ENCODE results near the gene LUZP1. TPM values are rescaled to one million over a fixed set of nuclear protein-coding genes. Genes with fewer than 3 reads are reported as not detected.

Gene LUZP1
- total RNA-seq, 1 experiment from 2014 or later = 17.0 TPM

DNA sequence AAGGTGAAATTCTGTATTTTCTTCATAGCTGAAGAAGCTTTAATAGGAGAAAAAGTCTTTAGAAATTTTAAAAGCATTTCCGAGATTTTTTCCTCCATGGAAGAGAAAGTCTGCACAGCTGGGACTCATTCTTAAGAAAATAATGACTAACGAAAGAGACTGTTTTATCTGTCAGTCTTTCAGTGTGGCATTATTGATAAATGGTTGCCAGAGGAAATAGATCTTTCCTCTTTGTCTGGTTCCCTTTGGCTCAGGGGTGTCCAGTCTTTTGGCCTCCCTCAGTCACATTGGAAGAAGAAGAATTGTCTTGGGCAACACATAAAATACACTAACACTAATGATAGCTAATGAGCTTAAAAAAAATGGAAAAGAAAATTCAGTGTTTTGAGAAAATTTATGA is 99.5 kb downstream of the LUZP1 start:
- in situ Hi-C loops (cut with HindIII; ENCODE audit: low pct_unique_long_range_greater_than_20kb, low sequenced_read_pairs) = no loop called here
- DNase-seq (ENCODE audit: low read depth) = no peak

- no peak for DNase-seq (ENCODE audit: low read depth)
- in situ Hi-C loops (cut with HindIII; ENCODE audit: low pct_unique_long_range_greater_than_20kb, low sequenced_read_pairs) = no loop called here
Measured at GRCh38 chr1:23066075-23066474, 102.6 kb downstream of the LUZP1 start.

- no peak for DNase-seq (ENCODE audit: low read depth)
- in situ Hi-C loops (cut with HindIII; ENCODE audit: low pct_unique_long_range_greater_than_20kb, low sequenced_read_pairs) = no loop called here
Measured at GRCh38 chr1:23065385-23065784, 103.3 kb downstream of the LUZP1 start.

DNA sequence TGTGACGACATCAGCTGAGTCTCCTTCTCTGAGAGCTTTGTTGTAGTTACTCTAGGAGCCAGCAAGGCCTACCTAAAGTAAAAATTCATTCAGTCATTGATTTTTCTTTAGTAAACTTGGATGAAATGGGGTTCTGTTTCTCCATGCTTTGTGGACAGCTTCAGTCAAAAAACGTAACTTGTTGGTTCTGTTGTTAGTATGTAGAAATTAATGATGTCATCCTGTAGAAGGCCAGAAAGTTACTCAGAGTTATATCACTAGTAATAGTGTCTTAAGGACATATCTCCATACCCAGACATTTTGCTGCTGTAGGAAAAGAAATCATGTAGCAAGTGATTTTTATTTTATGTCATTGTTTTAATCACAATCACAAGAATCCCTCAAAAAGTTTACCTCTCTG is 106.4 kb downstream of the LUZP1 start:
- no peak for DNase-seq (ENCODE audit: low read depth)
- in situ Hi-C loops (cut with HindIII; ENCODE audit: low pct_unique_long_range_greater_than_20kb, low sequenced_read_pairs) = no loop called here

DNA sequence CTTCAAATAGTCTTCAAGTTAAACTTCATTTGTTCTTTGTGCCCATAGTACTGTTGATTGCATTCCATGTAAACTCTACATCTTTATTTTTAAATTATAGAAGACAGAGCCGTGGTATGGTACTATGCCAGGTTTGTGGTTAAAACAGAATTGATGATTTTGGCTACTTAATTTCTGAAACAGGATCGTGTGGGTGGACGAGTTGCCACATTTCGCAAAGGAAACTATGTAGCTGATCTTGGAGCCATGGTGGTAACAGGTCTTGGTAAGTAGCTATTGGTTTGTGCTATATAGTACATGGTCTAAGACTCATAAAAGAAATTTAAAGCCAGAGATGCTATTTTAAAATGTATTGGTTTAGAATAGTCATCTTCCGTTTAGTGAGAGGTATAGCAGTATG is 111.4 kb downstream of the LUZP1 start:
- in situ Hi-C loops (cut with HindIII; ENCODE audit: low pct_unique_long_range_greater_than_20kb, low sequenced_read_pairs) = no loop called here
- DNase-seq (ENCODE audit: low read depth) = no peak

DNA sequence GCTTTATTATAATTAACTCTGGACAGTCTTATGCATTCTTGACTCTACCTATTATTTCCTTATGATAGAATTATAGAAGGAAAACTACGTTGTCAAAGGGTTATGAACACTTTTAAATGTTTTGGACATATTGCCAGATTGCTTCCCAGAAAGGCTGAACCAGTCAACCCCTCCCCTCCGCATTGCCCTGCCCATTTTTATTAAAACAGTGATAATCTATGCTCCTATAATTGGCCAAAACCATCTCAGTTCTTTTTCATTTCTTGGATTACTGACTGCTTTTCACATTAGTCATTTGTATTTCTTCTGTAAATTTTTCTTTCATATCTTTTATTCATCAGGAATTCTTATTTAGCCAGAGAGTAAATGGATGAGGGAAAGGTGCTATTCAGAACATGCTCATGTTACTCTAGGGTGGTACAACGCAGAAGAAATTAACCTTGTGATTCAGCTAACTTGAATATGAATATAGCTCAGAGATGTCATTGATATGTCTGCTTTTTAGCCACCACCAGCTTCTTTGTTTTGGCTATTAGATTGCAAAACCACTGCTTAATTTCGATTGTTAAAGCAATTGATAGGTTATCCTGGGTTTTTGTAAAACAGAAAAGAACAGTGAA is 117.3 kb downstream of the LUZP1 start:
- in situ Hi-C loops (cut with HindIII; ENCODE audit: low pct_unique_long_range_greater_than_20kb, low sequenced_read_pairs) = no loop called here
- DNase-seq (ENCODE audit: low read depth) = no peak

DNA sequence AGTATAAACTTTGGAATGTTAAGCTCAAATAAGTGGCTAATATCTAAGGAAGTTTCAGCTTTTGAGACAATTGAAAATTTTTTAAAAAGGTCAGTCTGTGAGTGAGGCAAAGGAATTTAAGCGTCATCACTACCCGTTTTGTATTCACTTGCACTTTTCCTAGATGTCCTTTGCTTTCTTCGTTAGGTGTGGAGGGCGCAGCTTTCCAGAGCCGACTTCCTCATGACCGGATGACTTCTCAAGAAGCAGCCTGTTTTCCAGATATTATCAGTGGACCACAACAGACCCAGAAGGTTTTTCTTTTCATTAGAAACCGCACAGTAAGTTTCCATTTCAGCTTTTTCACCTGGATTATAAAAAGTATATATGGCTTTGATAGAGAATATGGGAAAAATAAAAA is 118.5 kb downstream of the LUZP1 start:
- in situ Hi-C loops (cut with HindIII; ENCODE audit: low pct_unique_long_range_greater_than_20kb, low sequenced_read_pairs) = no loop called here

GRCh38 chr1:23044035-23044434 is 124.6 kb downstream of the LUZP1 start:
- in situ Hi-C loops (cut with HindIII; ENCODE audit: low pct_unique_long_range_greater_than_20kb, low sequenced_read_pairs) = no loop called here
- no peak for DNase-seq (ENCODE audit: low read depth)

More for the DNA sequence above, 118.5 kb downstream of the LUZP1 start:
- no peak for DNase-seq (ENCODE audit: low read depth)

DNA sequence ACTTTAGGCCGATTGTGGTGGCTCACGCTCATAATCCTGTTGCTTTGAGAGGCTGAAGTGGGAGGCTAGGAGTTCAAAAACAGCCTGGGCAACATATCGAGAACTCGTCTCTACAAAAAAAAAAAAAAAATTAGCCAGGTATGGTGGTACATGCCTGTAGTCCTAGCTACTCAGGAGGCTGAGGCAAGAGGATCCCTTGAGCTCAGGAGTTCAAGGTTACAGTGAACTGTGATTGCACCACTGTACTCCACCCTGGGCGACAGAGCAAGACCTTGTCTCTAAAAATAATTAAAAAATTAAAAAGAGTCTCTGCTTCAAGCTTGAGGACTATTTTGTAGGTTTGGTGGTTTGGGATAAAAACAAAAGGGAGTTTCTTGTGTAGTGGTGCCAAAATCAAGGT is 128.1 kb downstream of the LUZP1 start:
- in situ Hi-C loops (cut with HindIII; ENCODE audit: low pct_unique_long_range_greater_than_20kb, low sequenced_read_pairs) = no loop called here
- DNase-seq (ENCODE audit: low read depth) = no peak

DNA sequence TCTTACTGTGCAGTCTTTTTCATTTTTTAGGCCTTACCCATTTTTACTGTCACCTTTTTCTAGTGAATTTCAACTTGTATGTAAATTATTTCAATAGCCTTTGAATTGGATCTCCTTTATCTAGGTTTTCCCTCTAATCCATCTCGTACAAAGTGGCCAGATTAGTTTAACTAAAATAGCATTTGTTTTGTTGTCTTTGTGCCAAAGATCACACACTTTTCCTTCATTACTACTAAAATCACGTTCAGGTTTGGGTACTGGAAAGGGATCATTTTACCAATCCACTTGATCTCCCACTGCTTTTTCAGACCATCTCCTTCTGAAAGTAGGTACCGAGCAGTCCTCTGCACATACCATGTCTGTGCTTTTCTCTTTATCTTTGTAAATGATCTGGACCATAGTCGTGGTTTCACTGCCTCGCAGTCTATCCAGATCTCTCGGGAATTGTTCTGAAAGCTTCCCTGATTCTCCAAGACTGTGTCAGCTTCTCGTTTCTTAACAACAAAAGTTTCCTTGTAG is 129.3 kb downstream of the LUZP1 start:
- in situ Hi-C loops (cut with HindIII; ENCODE audit: low pct_unique_long_range_greater_than_20kb, low sequenced_read_pairs) = no loop called here

GRCh38 chr1:23037081-23037740 is 131.4 kb downstream of the LUZP1 start:
- no peak for DNase-seq (ENCODE audit: low read depth)
- in situ Hi-C loops (cut with HindIII; ENCODE audit: low pct_unique_long_range_greater_than_20kb, low sequenced_read_pairs) = no loop called here

More for the DNA sequence above, 129.3 kb downstream of the LUZP1 start:
- no peak for DNase-seq (ENCODE audit: low read depth)

DNA sequence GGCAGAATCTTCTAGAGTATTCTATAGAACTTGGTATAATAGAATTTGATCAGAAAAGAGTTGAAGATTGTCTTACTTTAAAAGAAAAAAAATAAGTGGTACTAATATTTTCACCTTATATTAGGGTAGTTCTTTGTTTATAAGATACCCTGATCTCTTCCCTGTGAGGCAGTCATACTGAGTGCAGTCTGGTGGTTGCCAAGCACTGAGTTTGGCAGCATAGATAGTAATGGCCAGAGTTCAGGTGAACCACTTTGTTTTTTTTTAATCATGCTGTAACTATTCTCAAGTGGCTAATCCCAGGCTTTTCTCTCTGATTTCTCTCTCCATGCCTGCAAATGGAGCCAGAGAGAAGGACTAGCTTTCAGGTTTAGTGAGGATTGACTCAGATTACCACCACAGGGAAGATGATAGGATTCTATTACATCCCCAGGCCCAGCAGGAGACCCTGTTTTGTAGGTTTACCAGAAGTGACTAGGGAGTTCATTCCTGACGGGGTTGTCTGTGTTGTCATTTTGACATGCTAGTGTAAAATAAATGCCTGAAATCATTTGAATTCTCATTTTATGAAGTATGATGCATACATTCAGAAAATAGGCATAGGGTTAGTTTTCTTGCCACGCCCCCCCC is 132.7 kb downstream of the LUZP1 start:
- in situ Hi-C loops (cut with HindIII; ENCODE audit: low pct_unique_long_range_greater_than_20kb, low sequenced_read_pairs) = no loop called here

More for the DNA sequence above, 132.7 kb downstream of the LUZP1 start:
- DNase-seq (ENCODE audit: low read depth) = no peak

Other genes starting within 250 kb of the LUZP1 start
- gene LACTBL1, start 196.0 kb downstream of the LUZP1 start, total RNA-seq (2014; rRNA removed; shearing (Covaris generic); ENCODE audit: low replicate concordance) = not detected in 2 replicates
- gene TEX46, start 153.0 kb downstream of the LUZP1 start, total RNA-seq (2014; rRNA removed; shearing (Covaris generic); ENCODE audit: low replicate concordance) = not detected in 2 replicates
- gene KDM1A, start 149.4 kb downstream of the LUZP1 start, total RNA-seq (2014; rRNA removed; shearing (Covaris generic); ENCODE audit: low replicate concordance) = 133 and 135 TPM in 2 replicates
- gene HTR1D, start 48.6 kb upstream of the LUZP1 start, total RNA-seq (2014; rRNA removed; shearing (Covaris generic); ENCODE audit: low replicate concordance) = 0.52 and 1.5 TPM in 2 replicates
- 89.1 and 92.1 TPM in 2 replicates for gene HNRNPR, start 175.4 kb upstream of the LUZP1 start, total RNA-seq (2014; rRNA removed; shearing (Covaris generic); ENCODE audit: low replicate concordance)
- gene ZNF436, start 201.0 kb upstream of the LUZP1 start, total RNA-seq (2014; rRNA removed; shearing (Covaris generic); ENCODE audit: low replicate concordance) = 11.6 and 16.4 TPM in 2 replicates